Mammary epithelial cell (primary cell): ENCODE measurements around the gene ADRB2.

Experiments
- CTCF ChIP-seq, 2 donors: IDR thresholded peaks in 1 of 2; conservative IDR thresholded peaks in 1 of 2; 2 replicates each; pipeline ENCODE4 v1.5.1; 2011 to 2012; ENCODE audit warnings: inconsistent platforms in 2 of 2, low read length in 2 of 2, mild to moderate bottlenecking in 2 of 2, control low read depth in 1 of 2, low read depth in 1 of 2; ENCODE audit not compliant: insufficient read depth in 1 of 2; ENCODE audit errors: extremely low read depth in 1 of 2
- EZH2 ChIP-seq: IDR thresholded peaks from 2 replicates; pipeline ENCODE4 v1.6.1; 2012; ENCODE audit warnings: low read length, inconsistent platforms, borderline replicate concordance

GRCh38 chr5:148846930-148847329 is 20.5 kb downstream of the ADRB2 start:
- TF ChIP-seq CTCF (conservative IDR thresholded peaks at IDR 0.05 in 1 of 2, IDR thresholded peaks at IDR 0.05 in 1 of 2; ENCODE audit: extremely low read depth in 1 of 2, insufficient read depth in 1 of 2, low read depth in 1 of 2, low read length in 2 of 2) (no peak), EZH2 (no peak)
